IMR-90 (cell line): ENCODE data around the gene RYR2. TPM values are rescaled to one million over a fixed set of nuclear protein-coding genes. Genes with fewer than 3 reads are reported as not detected.

Source experiments
- ATAC-seq: fragments of 200-7000 bp; cut with Tn5 transposase; 2 replicates; pipeline ENCODE4 v1.9.1; 2020; ENCODE audit warnings: low read depth, mild to moderate bottlenecking, moderate library complexity
- BruUV-seq: library from RNA; stranded (reverse); fragments of 400-500 nt; replicated peaks from 2 replicates; lab custom pipeline; 2021; lab: Mats Ljungman, UMichigan
- CTCF ChIA-PET: fragments of 300-600 bp; formaldehyde crosslinking; extraction: SDS; loops from one replicate; lab custom pipeline; 2021; ENCODE audit warnings: antibody characterized with exemption; lab: Yijun Ruan, JAX
- POLR2A ChIA-PET: fragments of 300-600 bp; sonication (Branson Sonifier 250); formaldehyde crosslinking; loops from one replicate; lab custom pipeline; 2022; ENCODE audit warnings: antibody characterized with exemption; ENCODE audit not compliant: unreplicated experiment; lab: Charles Lee
- DNase-seq: peaks from one replicate; pipeline ENCODE4 v3.0.0; 2013
- H2AFZ ChIP-seq: replicated peaks from 2 replicates; pipeline ENCODE3; 2013; ENCODE audit warnings: low read length, mild to moderate bottlenecking; ENCODE audit not compliant: poor library complexity
- H2AK5ac ChIP-seq: 2 replicates; pipeline ENCODE4 v1.6.1; 2013; ENCODE audit warnings: low read depth, low read length, inconsistent platforms
- H2AK9ac ChIP-seq: replicated peaks from 2 replicates; pipeline ENCODE3; 2013; ENCODE audit warnings: mild to moderate bottlenecking, low read depth, low read length, moderate library complexity; ENCODE audit not compliant: poor library complexity
- H2BK120ac ChIP-seq: 2 replicates; pipeline ENCODE4 v1.6.1; 2013; ENCODE audit warnings: low read depth, low read length, inconsistent platforms
- H2BK15ac ChIP-seq: 3 replicates; pipeline ENCODE4 v1.6.1; 2013; ENCODE audit warnings: low read depth, low read length, inconsistent platforms
- H2BK20ac ChIP-seq: 2 replicates; pipeline ENCODE4 v1.6.1; 2013; ENCODE audit warnings: low read depth, mild to moderate bottlenecking, inconsistent platforms, low read length, moderate library complexity
- H2BK5ac ChIP-seq: 2 replicates; pipeline ENCODE4 v1.6.1; 2013; ENCODE audit warnings: mild to moderate bottlenecking, low read depth, low read length, inconsistent platforms; ENCODE audit not compliant: poor library complexity, severe bottlenecking
- H3K14ac ChIP-seq: replicated peaks from 2 replicates; pipeline ENCODE4 v1.6.1; 2013; ENCODE audit warnings: low read depth, low read length, inconsistent platforms
- H3K18ac ChIP-seq: 2 replicates; pipeline ENCODE4 v1.6.1; 2013; ENCODE audit warnings: low read depth, low read length, control low read depth
- H3K23ac ChIP-seq: 2 replicates; pipeline ENCODE4 v1.6.1; 2013; ENCODE audit warnings: low read depth, low read length, inconsistent platforms
- H3K27ac ChIP-seq: 2 replicates; pipeline ENCODE4 v1.5.1; 2013; ENCODE audit warnings: mild to moderate bottlenecking, control low read depth, low read length; ENCODE audit not compliant: insufficient read depth
- H3K27me3 ChIP-seq: 2 replicates; pipeline ENCODE4 v1.6.1; 2013; ENCODE audit warnings: low read length; ENCODE audit not compliant: control insufficient read depth, insufficient read depth
- H3K36me3 ChIP-seq: 2 replicates; pipeline ENCODE4 v1.6.1; 2013; ENCODE audit warnings: low read length, mixed read lengths; ENCODE audit not compliant: control insufficient read depth, insufficient read depth
- H3K4ac ChIP-seq: 2 replicates; pipeline ENCODE4 v1.6.1; 2013; ENCODE audit warnings: low read depth, low read length, inconsistent platforms
- H3K4me1 ChIP-seq: 2 replicates; pipeline ENCODE4 v1.6.1; 2013; ENCODE audit warnings: low read length, mixed read lengths; ENCODE audit not compliant: control insufficient read depth, insufficient read depth
- H3K4me2 ChIP-seq: 2 replicates; pipeline ENCODE4 v1.6.1; 2013; ENCODE audit warnings: low read depth, mild to moderate bottlenecking, control low read depth, low read length, moderate library complexity
- H3K4me3 ChIP-seq: 2 replicates; pipeline ENCODE4 v1.5.1; 2013; ENCODE audit warnings: low read depth, mild to moderate bottlenecking, control low read depth, low read length, moderate library complexity; ENCODE audit not compliant: insufficient read depth
- H3K56ac ChIP-seq: 2 replicates; pipeline ENCODE4 v1.6.1; 2013; ENCODE audit warnings: low read length, inconsistent platforms; ENCODE audit not compliant: insufficient read depth; ENCODE audit errors: extremely low read depth
- H3K79me1 ChIP-seq, 2 experiments: 2 replicates each; pipeline ENCODE4 v1.6.1; 2013; ENCODE audit warnings: low read length in 2 of 2, inconsistent platforms in 1 of 2, low read depth in 1 of 2
- H3K9ac ChIP-seq: 2 replicates; pipeline ENCODE4 v1.6.1; 2013; ENCODE audit warnings: low read depth, low read length, control low read depth
- H3K9me1 ChIP-seq: 2 replicates; pipeline ENCODE4 v1.6.1; 2013; ENCODE audit warnings: low read length, inconsistent platforms; ENCODE audit not compliant: insufficient read depth
- H3K9me3 ChIP-seq: 2 replicates; pipeline ENCODE4 v1.6.1; 2013; ENCODE audit warnings: low read length; ENCODE audit not compliant: control insufficient read depth, insufficient read depth
- H4K20me1 ChIP-seq: 2 replicates; pipeline ENCODE4 v1.6.1; 2013; ENCODE audit warnings: low read length, inconsistent platforms; ENCODE audit not compliant: insufficient read depth
- H4K5ac ChIP-seq: 2 replicates; pipeline ENCODE4 v1.6.1; 2013; ENCODE audit warnings: mild to moderate bottlenecking, low read depth, low read length, control low read depth
- H4K8ac ChIP-seq, 2 experiments: 2 replicates each; pipeline ENCODE4 v1.6.1; 2013; ENCODE audit warnings: low read depth in 2 of 2, low read length in 2 of 2, control low read depth in 1 of 2, inconsistent platforms in 1 of 2
- H4K91ac ChIP-seq: 2 replicates; pipeline ENCODE4 v1.6.1; 2013; ENCODE audit warnings: low read depth, low read length, inconsistent platforms; ENCODE audit not compliant: insufficient read depth
- CEBPB ChIP-seq: IDR thresholded peaks from 2 replicates; pipeline ENCODE4 v1.6.1; 2012; ENCODE audit warnings: low read depth, low read length, improper control_type of control experiment
- MAFK ChIP-seq: IDR thresholded peaks from 2 replicates; pipeline ENCODE4 v1.6.1; 2012; ENCODE audit warnings: low read depth, low read length, improper control_type of control experiment
- MXI1 ChIP-seq: IDR thresholded peaks from 2 replicates; pipeline ENCODE4 v1.6.1; 2012; ENCODE audit warnings: low read depth, mild to moderate bottlenecking, low read length, moderate library complexity, borderline replicate concordance
- NFE2L2 ChIP-seq: fragments of 150-350 bp; IDR thresholded peaks from 2 replicates; pipeline ENCODE4 v1.6.1; 2016; ENCODE audit warnings: low read depth, mild to moderate bottlenecking, low read length
- POLR2A ChIP-seq: IDR thresholded peaks from 2 replicates; pipeline ENCODE4 v1.6.1; 2012; ENCODE audit warnings: mild to moderate bottlenecking, low read depth, low read length
- RAD21 ChIP-seq: IDR thresholded peaks from 2 replicates; pipeline ENCODE4 v1.6.1; 2012; ENCODE audit warnings: low read length, improper control_type of control experiment
- RCOR1 ChIP-seq: IDR thresholded peaks from 2 replicates; pipeline ENCODE4 v1.6.1; 2012; ENCODE audit warnings: mild to moderate bottlenecking, low read length, improper control_type of control experiment; ENCODE audit not compliant: insufficient replicate concordance
- RFX5 ChIP-seq: IDR thresholded peaks from 2 replicates; pipeline ENCODE4 v1.8.0; 2012; ENCODE audit warnings: low read depth, mild to moderate bottlenecking, low read length, moderate library complexity
- SMC3 ChIP-seq: fragments of 150-350 bp; IDR thresholded peaks from 2 replicates; pipeline ENCODE4 v1.6.1; 2016; ENCODE audit warnings: low read depth, mild to moderate bottlenecking, antibody characterized with exemption, low read length, moderate library complexity
- WGBS, 2 experiments: methylation state at CpG; one replicate each; pipeline versions ENCODE4 v1.1.5 to v1.1.7; 2013; ENCODE audit warnings: missing lambda C conversion rate in 2 of 2; ENCODE audit not compliant: insufficient read length in 1 of 2; ENCODE audit errors: extremely low coverage in 2 of 2; 5-methylcytosine and 5-hydroxymethylcytosine counted together
- dilution Hi-C: fragments of 300-500 bp; cut with HindIII; formaldehyde crosslinking; loops from one replicate; pipeline ENCODE4 v1.14.3; 2018; ENCODE audit warnings: low sequenced_read_pairs; ENCODE audit not compliant: unreplicated experiment
- in situ Hi-C: fragments of 300-500 bp; cut with MboI; formaldehyde crosslinking; loops from 3 replicates; pipeline ENCODE4 v1.14.3; 2019; ENCODE audit warnings: low sequenced_read_pairs, inconsistent platforms, mixed read lengths
- intact Hi-C: fragments of 100-400 bp; cut with micrococcal nuclease; formaldehyde crosslinking; loops from 2 replicates; pipeline ENCODE4 v1.10.0; 2022
- polyA plus RNA-seq, 3 experiments: library from polyadenylated mRNA; depleted of rRNA; stranded (reverse); fragments of >200 nt; gene quantifications; 2 replicates each; pipeline ENCODE4 v1.2.3, GENCODE V29; 2012; ENCODE audit warnings: low replicate concordance in 1 of 3
- total RNA-seq: library from RNA; depleted of rRNA; stranded (reverse); fragments of >200 nt; gene quantifications from 2 replicates; pipeline ENCODE4 v1.2.3, GENCODE V29; 2012
- TF ChIP-seq, protein P1 (sequence below): fragments of 150-350 bp; IDR thresholded peaks from 2 replicates; pipeline ENCODE4 v1.6.1; 2016; ENCODE audit warnings: low read depth, mild to moderate bottlenecking, low read length, moderate library complexity, borderline replicate concordance
- TF ChIP-seq, protein P2 (sequence below): conservative IDR thresholded peaks from 2 replicates; pipeline ENCODE4 v1.5.1; 2012; ENCODE audit warnings: mild to moderate bottlenecking, low read depth, low read length, improper control_type of control experiment

The RYR2 gene
- total and polyA plus RNA-seq, 2 of the 4 experiments (the other 2 are of a cell fraction) = not detected

DNA sequence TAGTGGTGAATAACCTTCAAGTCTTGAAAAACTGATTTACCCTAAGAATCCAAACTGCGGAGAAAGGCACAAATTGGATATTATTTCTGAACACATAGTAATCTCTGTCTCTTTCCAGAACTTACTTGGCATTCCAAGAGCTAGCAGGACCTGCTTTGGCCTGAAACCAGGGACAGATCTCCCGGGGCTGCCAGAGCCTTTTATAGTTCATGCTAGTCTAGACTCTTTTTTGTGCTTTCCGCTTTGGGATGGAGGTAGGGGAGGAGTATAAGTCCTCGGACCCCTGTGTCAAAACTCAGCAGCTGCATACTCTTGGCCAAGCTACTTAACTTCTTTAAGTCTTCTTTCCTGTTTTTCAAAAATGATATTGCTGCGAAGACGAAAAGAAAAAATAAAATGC lies 3.8 kb upstream of the RYR2 start:
- intact Hi-C loops = no loop called here

More for the DNA sequence above, 3.8 kb upstream of the RYR2 start:
- DNase-seq (no peak), ATAC-seq (no peak)
- in situ Hi-C loops (no loop called here), dilution Hi-C loops (no loop called here)
- no peaks in the 10 kb centered on the region for H3K9me1 ChIP-seq
- H4K91ac ChIP-seq = no peak overlapping the region
- H3K56ac ChIP-seq = no peak overlapping the region
- H2AFZ ChIP-seq = no peak overlapping the region
- H2AK9ac ChIP-seq = no peak overlapping the region
- no peak for TF ChIP-seq CEBPB
- TF ChIP-seq MAFK = no peak
- TF ChIP-seq RAD21 = no peak
- TF ChIP-seq SMC3 = no peak
- TF ChIP-seq MXI1 = no peak
- TF ChIP-seq, protein P1, sequence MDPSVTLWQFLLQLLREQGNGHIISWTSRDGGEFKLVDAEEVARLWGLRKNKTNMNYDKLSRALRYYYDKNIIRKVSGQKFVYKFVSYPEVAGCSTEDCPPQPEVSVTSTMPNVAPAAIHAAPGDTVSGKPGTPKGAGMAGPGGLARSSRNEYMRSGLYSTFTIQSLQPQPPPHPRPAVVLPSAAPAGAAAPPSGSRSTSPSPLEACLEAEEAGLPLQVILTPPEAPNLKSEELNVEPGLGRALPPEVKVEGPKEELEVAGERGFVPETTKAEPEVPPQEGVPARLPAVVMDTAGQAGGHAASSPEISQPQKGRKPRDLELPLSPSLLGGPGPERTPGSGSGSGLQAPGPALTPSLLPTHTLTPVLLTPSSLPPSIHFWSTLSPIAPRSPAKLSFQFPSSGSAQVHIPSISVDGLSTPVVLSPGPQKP = no peak
- TF ChIP-seq NFE2L2 = no peak
- TF ChIP-seq POLR2A = no peak
- TF ChIP-seq, protein P2, sequence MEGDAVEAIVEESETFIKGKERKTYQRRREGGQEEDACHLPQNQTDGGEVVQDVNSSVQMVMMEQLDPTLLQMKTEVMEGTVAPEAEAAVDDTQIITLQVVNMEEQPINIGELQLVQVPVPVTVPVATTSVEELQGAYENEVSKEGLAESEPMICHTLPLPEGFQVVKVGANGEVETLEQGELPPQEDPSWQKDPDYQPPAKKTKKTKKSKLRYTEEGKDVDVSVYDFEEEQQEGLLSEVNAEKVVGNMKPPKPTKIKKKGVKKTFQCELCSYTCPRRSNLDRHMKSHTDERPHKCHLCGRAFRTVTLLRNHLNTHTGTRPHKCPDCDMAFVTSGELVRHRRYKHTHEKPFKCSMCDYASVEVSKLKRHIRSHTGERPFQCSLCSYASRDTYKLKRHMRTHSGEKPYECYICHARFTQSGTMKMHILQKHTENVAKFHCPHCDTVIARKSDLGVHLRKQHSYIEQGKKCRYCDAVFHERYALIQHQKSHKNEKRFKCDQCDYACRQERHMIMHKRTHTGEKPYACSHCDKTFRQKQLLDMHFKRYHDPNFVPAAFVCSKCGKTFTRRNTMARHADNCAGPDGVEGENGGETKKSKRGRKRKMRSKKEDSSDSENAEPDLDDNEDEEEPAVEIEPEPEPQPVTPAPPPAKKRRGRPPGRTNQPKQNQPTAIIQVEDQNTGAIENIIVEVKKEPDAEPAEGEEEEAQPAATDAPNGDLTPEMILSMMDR = no peak
- no peak for TF ChIP-seq RCOR1
- TF ChIP-seq RFX5 = no peak
- H2BK5ac ChIP-seq = no peak overlapping the region
- no peak overlapping the region for H4K8ac ChIP-seq
- H3K36me3 ChIP-seq = no peaks in the 10 kb centered on the region
- peaks cover 5% of the 10 kb centered on the region for H3K9me3 ChIP-seq
- H3K4ac ChIP-seq = no peak overlapping the region
- no peak overlapping the region for H3K14ac ChIP-seq
- no peaks in the 10 kb centered on the region for H4K20me1 ChIP-seq
- H3K4me1 ChIP-seq = no peaks in the 10 kb centered on the region
- H2BK15ac ChIP-seq = no peak overlapping the region
- H2AK5ac ChIP-seq = no peak overlapping the region
- no peak overlapping the region for H3K4me2 ChIP-seq
- no TSS peak for BruUV-seq
- WGBS, 2 experiments = no CpG with 5 or more reads among the region's 6 CpGs
- ChIA-PET CTCF (no interaction called here), POLR2A (no interaction called here)
- peaks cover 3% of the 10 kb centered on the region; the same call in 1 of the 2 replicates for H3K27me3 ChIP-seq
- H3K79me1 ChIP-seq = no peaks in the 10 kb centered on the region
- H3K23ac ChIP-seq = no peak overlapping the region
- H2BK20ac ChIP-seq = no peak overlapping the region
- H3K4me3 ChIP-seq = no peak overlapping the region
- H3K27ac ChIP-seq = no peak overlapping the region
- no peak overlapping the region for H4K5ac ChIP-seq
- no peak overlapping the region for H2BK120ac ChIP-seq
- H3K9ac ChIP-seq = no peak overlapping the region
- H3K18ac ChIP-seq = no peak overlapping the region
